Measurements from ENCODE around the gene C10orf90.

Gene C10orf90

GRCh38 chr10:126497672-126498071 is 172.8 kb downstream of the C10orf90 start (continued):
- TF ChIP-seq KLF10 (tag by site-specific recombination; IDR thresholded peaks at IDR 0.05), result no peak
- no peak for TF ChIP-seq ZBTB7A (tag by site-specific recombination; IDR thresholded peaks at IDR 0.05; ENCODE audit: low read depth)
- no peak for TF ChIP-seq ZNF148 (tag by site-specific recombination; IDR thresholded peaks at IDR 0.05; ENCODE audit: borderline replicate concordance)

- Histone ChIP-seq H3K27ac (ENCODE audit: extremely low read depth, low read depth, low read length) (no peak overlapping the region), H3K36me3 (ENCODE audit: control insufficient read depth in 2 of 2, insufficient read depth in 1 of 2, low read length in 2 of 2) (no peaks in the 10 kb centered on the region), H3K4me1 (ENCODE audit: control insufficient read depth, insufficient read depth, low read length) (no peaks in the 10 kb centered on the region), H3K4me3 (ENCODE audit: low read depth, low read length) (no peak overlapping the region), H3K9me3 (ENCODE audit: control insufficient read depth, insufficient read depth, low read depth, low read length) (no peaks in the 10 kb centered on the region)
- CTCF ChIA-PET, result interaction anchor here (0.6 to 0.7 kb wide), 2 partner anchors 20 to 64 kb away, joined by 3 read pairs; no protein-coding TSS in a partner anchor
- TF ChIP-seq ZNF623 (tag by site-specific recombination; IDR thresholded peaks at IDR 0.05) (no peak), HIC1 (tag by site-specific recombination; IDR thresholded peaks at IDR 0.05) (no peak), ZNF658 (tag by site-specific recombination; IDR thresholded peaks at IDR 0.05) (no peak), ZBTB26 (tag by site-specific recombination; optimal IDR thresholded peaks at IDR 0.05) (no peak), YY1 (tag by site-specific recombination; IDR thresholded peaks at IDR 0.05) (no peak), ZFHX2 (tag by site-specific recombination; conservative IDR thresholded peaks at IDR 0.05) (no peak), ZSCAN16 (tag by site-specific recombination; IDR thresholded peaks at IDR 0.05) (no peak), ZNF121 (tag by site-specific recombination; IDR thresholded peaks at IDR 0.05) (no peak), ZFP37 (tag by site-specific recombination; IDR thresholded peaks at IDR 0.05) (no peak), ZNF140 (tag by site-specific recombination; IDR thresholded peaks at IDR 0.05) (no peak), ZNF174 (tag by site-specific recombination; IDR thresholded peaks at IDR 0.05) (no peak), ZNF24 (tag by site-specific recombination; IDR thresholded peaks at IDR 0.05) (no peak), ZBTB21 (tag by site-specific recombination; IDR thresholded peaks at IDR 0.05) (no peak), ZNF146 (tag by site-specific recombination; IDR thresholded peaks at IDR 0.05) (no peak), ZBTB48 (tag by site-specific recombination; IDR thresholded peaks at IDR 0.05) (no peak), ZNF707 (tag by site-specific recombination; IDR thresholded peaks at IDR 0.05) (no peak), ZNF184 (tag by site-specific recombination; IDR thresholded peaks at IDR 0.05) (no peak), ZNF23 (tag by site-specific recombination; IDR thresholded peaks at IDR 0.05; ENCODE audit: borderline replicate concordance) (no peak), ZNF530 (tag by site-specific recombination; IDR thresholded peaks at IDR 0.05; ENCODE audit: low read depth) (no peak)
- POLR2A ChIA-PET, result no interaction called here
Measured at GRCh38 chr10:126496771-126497545, 173.5 kb downstream of the C10orf90 start.

Data from HEK293 (cell line).